Measurements from ENCODE around the gene NEK11. TPM values are rescaled to one million over a fixed set of nuclear protein-coding genes. Genes with fewer than 3 reads are reported as not detected.
"Not testable (repeated sequence)": the region's sequence is repeated elsewhere in the genome, so short reads cannot be mapped to it uniquely, and the experiment has no call there.

Gene NEK11
- total and polyA plus RNA-seq, 2 donors (not counting 3 experiments of a cell fraction or from before 2014, with no cell fraction given) = 1.7 to 4.3 TPM

- H3K9me3 ChIP-seq (replicated peaks; ENCODE audit: control insufficient read depth, insufficient read depth, low read length) = no peaks in the 10 kb centered on the region
- no peaks in the 10 kb centered on the region for H4K20me1 ChIP-seq (replicated peaks; ENCODE audit: control insufficient read depth, extremely low read depth, insufficient read depth, low read length)
- H3K9me1 ChIP-seq (replicated peaks; ENCODE audit: control insufficient read depth, extremely low read depth, insufficient read depth, low read length) = no peaks in the 10 kb centered on the region
- ChIA-PET CTCF (interaction anchor here (1.0 kb wide), 1 partner anchor 991 kb away, joined by 3 read pairs; no protein-coding TSS in a partner anchor), POLR2A (no interaction called here)
- no peak overlapping the region for H3K4me3 ChIP-seq (replicated peaks in 1 of 3; ENCODE audit: insufficient read depth in 1 of 3, low read depth in 1 of 3, low read length in 3 of 3)
- no peak overlapping the region for H3K4me2 ChIP-seq (ENCODE audit: insufficient read depth, low read length)
- no TSS peak for BruUV-seq (replicated peaks)
- no peaks in the 10 kb centered on the region for H3K79me2 ChIP-seq (ENCODE audit: control insufficient read depth, insufficient read depth, low read length)
- FAIRE-seq (no peak), DNase-seq (ENCODE audit: low read depth, low spot score) (no peak)
- H3K4me1 ChIP-seq (ENCODE audit: control insufficient read depth, extremely low read depth, insufficient read depth, low read length) = no peaks in the 10 kb centered on the region
- H2AFZ ChIP-seq (ENCODE audit: low read depth, low read length) = no peak overlapping the region
- intact Hi-C loops (cut with micrococcal nuclease) = no loop called here
- TF ChIP-seq POLR2AphosphoS5 (IDR thresholded peaks at IDR 0.05; ENCODE audit: insufficient read depth, low read depth, low read length) (no peak), MYC (IDR thresholded peaks at IDR 0.05; ENCODE audit: low read depth, low read length) (no peak), MAX (IDR thresholded peaks at IDR 0.05; ENCODE audit: insufficient read depth, insufficient read length) (no peak), CTCF (IDR thresholded peaks at IDR 0.05; ENCODE audit: extremely low read depth in 1 of 2, insufficient read depth in 1 of 2, low read depth in 1 of 2, low read length in 2 of 2) (no peak), JUN (IDR thresholded peaks at IDR 0.05; ENCODE audit: borderline replicate concordance, insufficient read depth, insufficient read length, low read depth) (no peak), GATA2 (IDR thresholded peaks at IDR 0.05; ENCODE audit: insufficient read depth, insufficient read length, low read depth, low read length) (no peak), POLR2A (IDR thresholded peaks at IDR 0.05; ENCODE audit: low read depth, low read length) (no peak), EZH2 (IDR thresholded peaks at IDR 0.05; ENCODE audit: borderline replicate concordance, low read depth, low read length, severe bottlenecking) (no peak), FOS (IDR thresholded peaks at IDR 0.05; ENCODE audit: borderline replicate concordance, insufficient read depth, low read length) (no peak)
- H3K27me3 ChIP-seq (ENCODE audit: control insufficient read depth in 2 of 2, insufficient read depth in 2 of 2, low read length in 2 of 2) = no peaks in the 10 kb centered on the region
- H3K36me3 ChIP-seq (ENCODE audit: control insufficient read depth in 2 of 2, extremely low read depth in 1 of 2, insufficient read depth in 2 of 2, low read length in 2 of 2) = no peaks in the 10 kb centered on the region
- no peak overlapping the region for H3K9ac ChIP-seq (replicated peaks; ENCODE audit: extremely low read depth, insufficient read depth, low read length)
- dilution Hi-C loops (cut with MboI; ENCODE audit: extremely low pct_ligation_motif_present, low sequenced_read_pairs) = no loop called here
- no peak overlapping the region for H3K27ac ChIP-seq (ENCODE audit: insufficient read depth, low read depth, low read length)
Measured at GRCh38 chr3:131038326-131038725, 11.6 kb downstream of the NEK11 start.

GRCh38 chr3:131042271-131042985 is 15.8 kb downstream of the NEK11 start:
- BruUV-seq (replicated peaks); H4K20me1 ChIP-seq (replicated peaks; ENCODE audit: control insufficient read depth, extremely low read depth, insufficient read depth, low read length); intact Hi-C loops (cut with micrococcal nuclease); H3K36me3 ChIP-seq (ENCODE audit: control insufficient read depth in 2 of 2, extremely low read depth in 1 of 2, insufficient read depth in 2 of 2, low read length in 2 of 2); POLR2A ChIA-PET; H3K4me3 ChIP-seq (replicated peaks in 1 of 3; ENCODE audit: insufficient read depth in 1 of 3, low read depth in 1 of 3, low read length in 3 of 3); FAIRE-seq; H2AFZ ChIP-seq (ENCODE audit: low read depth, low read length); H3K79me2 ChIP-seq (ENCODE audit: control insufficient read depth, insufficient read depth, low read length); H3K9ac ChIP-seq (replicated peaks; ENCODE audit: extremely low read depth, insufficient read depth, low read length); H3K4me2 ChIP-seq (ENCODE audit: insufficient read depth, low read length); H3K4me1 ChIP-seq (ENCODE audit: control insufficient read depth, extremely low read depth, insufficient read depth, low read length); H3K27ac ChIP-seq (ENCODE audit: insufficient read depth, low read depth, low read length); dilution Hi-C loops (cut with MboI; ENCODE audit: extremely low pct_ligation_motif_present, low sequenced_read_pairs); H3K27me3 ChIP-seq (ENCODE audit: control insufficient read depth in 2 of 2, insufficient read depth in 2 of 2, low read length in 2 of 2); H3K9me3 ChIP-seq (replicated peaks; ENCODE audit: control insufficient read depth, insufficient read depth, low read length); H3K9me1 ChIP-seq (replicated peaks; ENCODE audit: control insufficient read depth, extremely low read depth, insufficient read depth, low read length); DNase-seq (ENCODE audit: low read depth, low spot score): not testable (repeated sequence)
- CTCF ChIA-PET = interaction anchor here (0.9 to 1.3 kb wide), 4 partner anchors 7 to 992 kb away, joined by 3 read pairs; partner anchors contain the start of gene CPNE4
